T-cell (primary cell): ENCODE results near the gene RADIL. TPM values are rescaled to one million over a fixed set of nuclear protein-coding genes. Genes with fewer than 3 reads are reported as not detected.
A peak's percentile ranks its signal among the peaks of the same experiment; 100 is the strongest.

Experiments
- ATAC-seq, 4 experiments: fragments of 200-7000 bp in 3 of 4; fragments of 150-1000 bp in 1 of 4; cut with Tn5 transposase; replicated peaks in 1 of 4; 1 replicate in 3 of 4; 2 replicates in 1 of 4; pipeline ENCODE4 v1.10.0; 2021; ENCODE audit warnings: moderate library complexity in 3 of 4, mild to moderate bottlenecking in 2 of 4, moderate number of reproducible peaks in 1 of 4
- CTCF ChIA-PET, 2 donors: fragments of 300-600 bp; sonication (Branson Sonifier 250); formaldehyde crosslinking; loops; one replicate each; lab custom pipeline; 2022; ENCODE audit warnings: antibody characterized with exemption in 2 of 2; lab: Charles Lee
- POLR2A ChIA-PET, 2 donors: fragments of 300-600 bp; sonication (Branson Sonifier 250); formaldehyde crosslinking; loops; one replicate each; lab custom pipeline; 2022; ENCODE audit warnings: antibody characterized with exemption in 2 of 2; lab: Charles Lee
- DNase-seq, 35 experiments: peaks; one replicate each; pipeline versions ENCODE4 v3.0.0 to v3.0.0-alpha.2; 2013 to 2023
- H3K27ac ChIP-seq: one replicate; pipeline ENCODE4 v1.5.1; 2013; ENCODE audit warnings: low read length
- H3K27me3 ChIP-seq, 2 experiments: replicated peaks in 1 of 2; 1 replicate in 1 of 2; 2 replicates in 1 of 2; pipeline versions ENCODE4 v1.6.1 to v1.7.0; 2013; ENCODE audit warnings: low read length in 1 of 2, mixed read lengths in 1 of 2; ENCODE audit not compliant: control insufficient read depth in 2 of 2, insufficient read depth in 2 of 2; ENCODE audit errors: extremely low read depth in 1 of 2
- H3K36me3 ChIP-seq, 2 donors: 1 replicate in 1 of 2; 2 replicates in 1 of 2; pipeline versions ENCODE4 v1.6.1 to v1.7.0; 2013; ENCODE audit warnings: low read length in 1 of 2; ENCODE audit not compliant: control insufficient read depth in 2 of 2, insufficient read depth in 1 of 2; ENCODE audit errors: extremely low read depth in 1 of 2
- H3K4me1 ChIP-seq, 2 experiments: 1 replicate in 1 of 2; 2 replicates in 1 of 2; pipeline versions ENCODE4 v1.6.1 to v1.7.0; 2013; ENCODE audit warnings: low read length in 2 of 2, mixed read lengths in 1 of 2; ENCODE audit not compliant: insufficient read depth in 2 of 2, control insufficient read depth in 1 of 2; ENCODE audit errors: extremely low read depth in 1 of 2
- H3K4me3 ChIP-seq, 2 donors: 1 replicate in 1 of 2; 2 replicates in 1 of 2; pipeline versions ENCODE4 v1.5.1 to v1.7.0; 2013; ENCODE audit warnings: mild to moderate bottlenecking in 2 of 2, low read length in 1 of 2, moderate library complexity in 1 of 2; ENCODE audit not compliant: control insufficient read depth in 1 of 2; ENCODE audit errors: extremely low read depth in 1 of 2
- H3K9me3 ChIP-seq: 2 replicates; pipeline ENCODE4 v1.7.0; 2013
- H3K27ac Mint-ChIP-seq, 2 donors: one replicate each; pipeline ENCODE4 v1.8.0; 2020 to 2021; ENCODE audit warnings: mild to moderate bottlenecking in 2 of 2, mixed read lengths in 2 of 2
- H3K27me3 Mint-ChIP-seq, 2 donors: one replicate each; pipeline ENCODE4 v1.8.0; 2021 to 2022; ENCODE audit warnings: mixed read lengths in 2 of 2
- H3K36me3 Mint-ChIP-seq: one replicate; pipeline ENCODE4 v1.8.0; 2021; ENCODE audit warnings: mixed read lengths
- H3K4me1 Mint-ChIP-seq, 3 donors: one replicate each; pipeline ENCODE4 v1.8.0; 2020 to 2022; ENCODE audit warnings: mixed read lengths in 3 of 3, mild to moderate bottlenecking in 1 of 3
- H3K4me3 Mint-ChIP-seq, 3 donors: one replicate each; pipeline ENCODE4 v1.8.0; 2020 to 2022; ENCODE audit warnings: mild to moderate bottlenecking in 3 of 3, mixed read lengths in 3 of 3, moderate library complexity in 3 of 3
- H3K9me3 Mint-ChIP-seq, 3 donors: one replicate each; pipeline ENCODE4 v1.8.0; 2020 to 2022; ENCODE audit warnings: mixed read lengths in 3 of 3
- WGBS: methylation state at CpG from one replicate; pipeline ENCODE4 v1.1.5; 2013; ENCODE audit warnings: missing lambda C conversion rate; ENCODE audit not compliant: insufficient coverage; 5-methylcytosine and 5-hydroxymethylcytosine counted together
- total RNA-seq, 35 experiments: library from RNA in 6 of 35; stranded (reverse) in 6 of 35; fragments of 120-200 nt in 1 of 35; gene quantifications; one replicate each; pipeline versions ENCODE4 v1.2.1 to v1.2.4 and lab custom pipeline; 2013 to 2026

Gene RADIL
- total RNA-seq, 5 donors from 2014 or later (not counting 1 experiment from before 2014, with no cell fraction given) = 0.20 to 0.30 TPM; not detected in 3

DNA sequence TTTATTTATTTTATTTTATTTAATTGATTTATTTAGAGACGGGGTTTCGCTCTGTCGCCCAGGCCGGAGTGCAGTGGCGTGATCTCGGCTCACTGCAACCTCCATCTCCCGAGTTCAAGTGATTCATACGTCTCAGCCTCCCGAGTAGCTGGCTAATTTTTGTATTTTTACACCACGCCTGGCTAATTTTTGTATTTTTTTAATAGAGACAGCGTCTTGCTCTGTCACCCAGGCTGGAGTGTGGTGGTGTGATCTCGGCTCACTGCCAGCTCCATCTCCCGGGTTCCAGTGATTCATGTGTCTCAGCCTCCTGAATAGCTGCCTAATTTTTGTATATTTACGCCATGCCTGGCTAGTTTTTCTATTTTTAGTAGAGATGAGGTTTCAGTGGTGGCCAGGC is 73.8 kb downstream of the RADIL start:
- H3K4me1 ChIP-seq = peaks cover 0 to 21% of the 10 kb centered on the region in 2 experiments
- no peaks in the 10 kb centered on the region for H3K36me3 ChIP-seq
- Mint-ChIP-seq H3K9me3 (no peaks in the 10 kb centered on the region), H3K27me3 (peaks cover 4 to 40% of the 10 kb centered on the region in 2 donors), H3K4me3 (peak overlapping the region in 2 of 3 donors; percentile 24 to 76), H3K27ac (no peak overlapping the region), H3K4me1 (peaks cover 0 to 10% (median 9%) of the 10 kb centered on the region in 3 donors), H3K36me3 (no peaks in the 10 kb centered on the region)
- no peak overlapping the region for H3K27ac ChIP-seq
- POLR2A ChIA-PET = no interaction called here
- H3K4me3 ChIP-seq = peak overlapping the region; percentile 37 to 70
- 64% methylated on average over 6 of the region's 14 CpGs for WGBS
- CTCF ChIA-PET = interaction anchor here (0.6 to 1.0 kb wide), 2 partner anchors 9 to 11 kb away, joined by 3 to 4 read pairs; no protein-coding TSS in a partner anchor
- no peaks in the 10 kb centered on the region for H3K9me3 ChIP-seq
- ATAC-seq = no peak
- H3K27me3 ChIP-seq = peaks cover 0 to 58% of the 10 kb centered on the region in 2 experiments
- no peak for DNase-seq

DNA sequence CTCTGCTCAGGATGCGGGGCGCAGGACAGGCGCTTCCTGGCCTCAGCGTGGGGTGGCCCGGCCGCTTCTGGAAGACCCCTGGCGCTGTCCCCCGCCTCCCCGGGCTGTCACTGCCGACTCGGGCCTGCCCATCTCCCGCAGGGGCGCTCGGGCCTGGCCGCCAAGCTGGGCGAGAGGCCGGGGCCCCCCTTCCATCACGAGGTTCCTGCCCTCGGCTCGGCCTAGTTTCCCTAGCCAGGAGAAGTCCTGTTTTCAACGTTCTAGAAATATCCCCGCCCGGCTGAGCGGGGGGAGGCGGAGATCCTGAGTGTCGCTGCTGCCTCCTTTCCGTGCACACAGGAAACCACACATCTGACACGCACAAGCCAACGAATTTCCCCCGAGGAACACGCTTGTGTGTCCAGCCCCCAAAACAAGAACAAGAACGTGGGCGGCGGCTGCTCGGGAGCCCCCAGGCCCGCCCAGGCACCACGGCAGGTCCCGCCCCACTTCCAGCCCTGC is 74.4 kb downstream of the RADIL start:
- peaks cover 0 to 53% of the 10 kb centered on the region in 2 experiments for H3K27me3 ChIP-seq
- H3K4me3 ChIP-seq = peak overlapping the region; percentile 37 to 70
- Mint-ChIP-seq H3K27me3 (peaks cover 4 to 37% of the 10 kb centered on the region in 2 donors), H3K9me3 (no peaks in the 10 kb centered on the region), H3K27ac (peak overlapping the region in 1 of 2 donors; percentile 34), H3K4me3 (peak overlapping the region; percentile 61 to 76 (median 71)), H3K4me1 (peaks cover 0 to 10% (median 9%) of the 10 kb centered on the region in 3 donors), H3K36me3 (no peaks in the 10 kb centered on the region)
- peaks cover 0 to 20% of the 10 kb centered on the region in 2 experiments for H3K4me1 ChIP-seq
- no peaks in the 10 kb centered on the region for H3K36me3 ChIP-seq
- DNase-seq (peak in 25 of 35 experiments; percentile 12 to 57 (median 32)), ATAC-seq (peak; percentile 60 to 86 (median 65))
- 4% methylated on average over 31 of the region's 38 CpGs for WGBS
- no peaks in the 10 kb centered on the region for H3K9me3 ChIP-seq
- POLR2A ChIA-PET = no interaction called here
- CTCF ChIA-PET = interaction anchor here (0.6 to 1.0 kb wide), 2 partner anchors 10 to 11 kb away, joined by 3 to 4 read pairs; no protein-coding TSS in a partner anchor
- H3K27ac ChIP-seq = no peak overlapping the region

DNA sequence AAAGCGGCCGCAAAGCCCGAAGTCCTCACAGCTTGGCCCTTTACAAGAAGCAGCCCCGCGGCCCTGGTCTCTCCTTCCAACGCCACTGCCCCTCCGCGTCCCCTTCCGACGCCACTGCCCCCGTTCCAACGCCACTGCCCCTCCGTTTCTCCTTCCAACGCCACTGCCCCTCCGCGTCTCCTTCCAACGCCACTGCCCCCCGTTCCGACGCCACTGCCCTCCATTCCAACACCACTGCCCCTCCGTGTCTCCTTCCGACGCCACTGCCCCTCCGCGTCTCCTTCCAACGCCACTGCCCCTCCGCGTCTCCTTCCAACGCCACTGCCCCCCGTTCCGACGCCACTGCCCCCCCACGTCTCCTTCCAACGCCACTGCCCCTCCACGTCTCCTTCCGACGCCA is 75.0 kb downstream of the RADIL start:
- H3K36me3 ChIP-seq = no peaks in the 10 kb centered on the region
- CTCF ChIA-PET = interaction anchor here in 1 of 2 donors (1.0 kb wide), 1 partner anchor 12 kb away, joined by 3 read pairs; no protein-coding TSS in a partner anchor
- peaks cover 4 to 31% of the 10 kb centered on the region in 2 donors for H3K27me3 Mint-ChIP-seq
- peaks cover 0 to 10% (median 9%) of the 10 kb centered on the region in 3 donors for H3K4me1 Mint-ChIP-seq
- no peaks in the 10 kb centered on the region for H3K36me3 Mint-ChIP-seq
- no peaks in the 10 kb centered on the region for H3K9me3 ChIP-seq
- peak overlapping the region in 1 of 3 donors; percentile 54 for H3K4me3 Mint-ChIP-seq
- POLR2A ChIA-PET = no interaction called here
- H3K4me1 ChIP-seq = peaks cover 0 to 20% of the 10 kb centered on the region in 2 experiments
- no peak for DNase-seq
- 87% methylated on average over 28 of the region's 37 CpGs for WGBS
- no peaks in the 10 kb centered on the region for H3K9me3 Mint-ChIP-seq
- H3K27ac Mint-ChIP-seq = no peak overlapping the region
- H3K4me3 ChIP-seq = no peak overlapping the region
- H3K27ac ChIP-seq = no peak overlapping the region
- ATAC-seq = no peak
- H3K27me3 ChIP-seq = peaks cover 0 to 48% of the 10 kb centered on the region in 2 experiments

DNA sequence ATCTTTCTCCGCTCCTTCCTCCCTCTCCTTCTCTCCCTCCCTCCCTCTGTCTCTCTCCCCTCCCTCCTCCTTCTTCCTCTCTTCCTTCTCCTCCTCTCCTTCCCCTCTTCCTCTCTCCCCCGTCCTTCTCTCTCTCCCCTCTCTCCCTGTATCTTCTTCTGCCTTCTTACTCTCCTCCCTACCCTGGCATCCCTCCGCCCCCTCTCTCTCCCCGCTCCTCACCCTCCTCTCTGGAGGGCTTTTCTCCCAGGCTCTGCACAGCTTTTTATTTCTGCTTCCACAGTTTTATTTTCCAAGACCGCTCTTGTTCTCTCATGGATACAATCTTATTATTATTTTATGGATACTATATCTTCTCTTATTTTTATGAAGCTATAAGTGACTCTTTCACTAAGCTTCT is 75.5 kb downstream of the RADIL start:
- no peak overlapping the region for H3K27ac Mint-ChIP-seq

DNA sequence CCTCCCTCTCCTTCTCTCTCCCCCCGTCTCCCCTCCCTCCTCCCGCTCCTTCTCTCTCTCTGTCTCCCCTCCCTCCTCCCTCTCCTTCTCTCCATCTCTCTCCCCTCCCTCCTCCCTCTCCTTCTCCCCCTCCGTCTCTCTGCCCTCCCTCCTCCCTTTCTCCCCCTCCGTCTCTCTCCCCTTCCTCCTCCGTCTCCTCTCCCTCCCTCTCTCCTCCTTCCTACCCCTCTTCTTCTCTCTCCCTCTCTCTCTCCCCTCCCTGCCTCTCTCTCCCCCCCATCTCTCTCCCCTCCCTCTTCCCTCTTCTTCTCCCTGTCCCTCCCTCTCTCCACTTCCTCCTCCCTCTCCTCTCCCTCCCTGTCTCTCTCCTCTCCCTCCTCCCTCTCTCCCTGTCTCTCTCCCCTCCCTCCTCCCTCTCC is 75.9 kb downstream of the RADIL start:
- DNase-seq (no peak), ATAC-seq (no peak)
- Histone ChIP-seq H3K36me3 (no peaks in the 10 kb centered on the region), H3K9me3 (no peaks in the 10 kb centered on the region), H3K4me1 (peaks cover 0 to 20% of the 10 kb centered on the region in 2 experiments), H3K4me3 (no peak overlapping the region), H3K27me3 (peaks cover 0 to 40% of the 10 kb centered on the region in 2 experiments), H3K27ac (no peak overlapping the region)
- no peaks in the 10 kb centered on the region for H3K36me3 Mint-ChIP-seq
- peaks cover 4 to 22% of the 10 kb centered on the region in 2 donors for H3K27me3 Mint-ChIP-seq
- POLR2A ChIA-PET = no interaction called here
- CTCF ChIA-PET = interaction anchor here in 1 of 2 donors (1.0 kb wide), 1 partner anchor 11 kb away, joined by 3 read pairs; no protein-coding TSS in a partner anchor
- 14% methylated on average over 5 of the region's 5 CpGs for WGBS
- H3K27ac Mint-ChIP-seq = no peak overlapping the region
- peaks cover 0 to 10% (median 9%) of the 10 kb centered on the region in 3 donors for H3K4me1 Mint-ChIP-seq
- H3K4me3 Mint-ChIP-seq = peak overlapping the region in 1 of 3 donors; percentile 54
- no peaks in the 10 kb centered on the region for H3K9me3 Mint-ChIP-seq

More for the DNA sequence above, 75.5 kb downstream of the RADIL start:
- POLR2A ChIA-PET = no interaction called here
- H3K36me3 Mint-ChIP-seq = no peaks in the 10 kb centered on the region
- Histone ChIP-seq H3K4me1 (peaks cover 0 to 20% of the 10 kb centered on the region in 2 experiments), H3K27me3 (peaks cover 0 to 42% of the 10 kb centered on the region in 2 experiments), H3K27ac (no peak overlapping the region), H3K9me3 (no peaks in the 10 kb centered on the region), H3K4me3 (no peak overlapping the region), H3K36me3 (no peaks in the 10 kb centered on the region)
- CTCF ChIA-PET = interaction anchor here in 1 of 2 donors (1.0 kb wide), 1 partner anchor 11 kb away, joined by 3 read pairs; no protein-coding TSS in a partner anchor
- H3K4me1 Mint-ChIP-seq = peaks cover 0 to 10% (median 9%) of the 10 kb centered on the region in 3 donors
- no peaks in the 10 kb centered on the region for H3K9me3 Mint-ChIP-seq
- peaks cover 4 to 26% of the 10 kb centered on the region in 2 donors for H3K27me3 Mint-ChIP-seq
- no peak for ATAC-seq
- peak overlapping the region in 1 of 3 donors; percentile 54 for H3K4me3 Mint-ChIP-seq
- no peak for DNase-seq
- 71% methylated on average over 1 of the region's 5 CpGs for WGBS

DNA sequence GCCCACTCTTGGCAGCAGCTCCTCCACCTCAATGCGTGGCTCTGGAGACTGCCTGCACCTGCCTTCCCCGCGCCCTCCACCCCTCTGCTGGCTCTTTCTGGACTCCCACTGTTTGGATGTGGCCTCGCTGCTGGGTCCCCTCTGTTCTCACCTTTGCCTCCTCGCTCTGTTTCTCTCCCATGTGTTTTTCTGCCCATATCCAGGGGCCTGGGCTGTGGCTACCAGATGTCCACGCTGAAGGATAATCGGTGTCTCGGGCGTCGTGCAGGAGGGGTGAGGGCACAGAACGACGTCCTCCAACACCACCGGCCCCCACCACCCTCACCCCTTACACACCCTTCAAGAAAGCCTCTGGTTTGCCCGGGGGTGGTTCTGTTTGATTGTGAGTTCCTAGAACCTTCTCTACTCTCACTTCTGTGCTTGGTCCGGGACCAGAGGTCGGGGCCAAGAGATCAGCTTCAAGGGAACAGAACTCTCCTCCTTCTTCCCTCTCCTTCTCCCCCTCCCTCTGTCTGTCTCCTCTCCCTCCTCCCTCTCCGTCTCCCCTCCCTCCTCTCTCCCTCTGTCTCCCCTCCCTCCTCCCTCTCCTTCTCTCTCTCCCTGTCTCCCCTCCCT is 76.4 kb downstream of the RADIL start:
- Histone ChIP-seq H3K9me3 (no peaks in the 10 kb centered on the region), H3K36me3 (no peaks in the 10 kb centered on the region), H3K4me3 (no peak overlapping the region), H3K27me3 (peaks cover 0 to 36% of the 10 kb centered on the region in 2 experiments), H3K27ac (no peak overlapping the region), H3K4me1 (peaks cover 0 to 20% of the 10 kb centered on the region in 2 experiments)
- WGBS = 78% methylated on average over 12 of the region's 17 CpGs
- POLR2A ChIA-PET = no interaction called here
- ATAC-seq (no peak), DNase-seq (no peak)
- H3K4me3 Mint-ChIP-seq = peak overlapping the region in 1 of 3 donors; percentile 54
- CTCF ChIA-PET = no interaction called here
- H3K36me3 Mint-ChIP-seq = no peaks in the 10 kb centered on the region
- no peaks in the 10 kb centered on the region for H3K9me3 Mint-ChIP-seq
- H3K4me1 Mint-ChIP-seq = peaks cover 0 to 10% (median 9%) of the 10 kb centered on the region in 3 donors
- peak overlapping the region in 1 of 2 donors; percentile 22 for H3K27ac Mint-ChIP-seq
- peaks cover 4 to 20% of the 10 kb centered on the region in 2 donors for H3K27me3 Mint-ChIP-seq
